OCI-LY3 (cell line): ENCODE measurements around the gene ADA.

Experiments used
- EZH2phosphoT487 ChIP-seq: fragments of 200-600 bp; shearing (Covaris generic); IDR thresholded peaks from 2 replicates; pipeline ENCODE4 v1.6.1; 2018; ENCODE audit warnings: antibody characterized with exemption, mixed run types, low read depth
- TF ChIP-seq, protein P1 (sequence below): fragments of 200-600, 300-600 bp; sonication (generic); IDR thresholded peaks from 2 replicates; pipeline ENCODE4 v1.5.1; 2014; ENCODE audit warnings: antibody characterized with exemption, low read length, low read depth

DNA sequence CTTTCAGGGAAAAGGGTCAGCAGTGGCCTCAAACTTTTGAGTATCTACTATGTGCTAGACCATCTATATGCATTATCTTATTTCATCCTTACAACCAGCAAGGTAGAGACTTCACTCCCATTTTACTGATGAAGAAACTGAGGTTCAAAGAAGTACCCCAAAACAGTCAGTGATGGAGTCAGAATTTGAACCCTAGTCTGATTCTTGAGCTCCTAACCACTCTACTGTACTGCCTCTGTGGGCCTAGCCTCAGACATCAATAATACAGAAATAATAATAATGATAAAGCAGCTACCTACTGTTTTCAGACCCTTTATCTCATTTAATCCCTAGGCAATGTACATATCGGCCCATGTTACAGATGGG lies 8.4 kb downstream of the ADA start:
- TF ChIP-seq, protein P1, sequence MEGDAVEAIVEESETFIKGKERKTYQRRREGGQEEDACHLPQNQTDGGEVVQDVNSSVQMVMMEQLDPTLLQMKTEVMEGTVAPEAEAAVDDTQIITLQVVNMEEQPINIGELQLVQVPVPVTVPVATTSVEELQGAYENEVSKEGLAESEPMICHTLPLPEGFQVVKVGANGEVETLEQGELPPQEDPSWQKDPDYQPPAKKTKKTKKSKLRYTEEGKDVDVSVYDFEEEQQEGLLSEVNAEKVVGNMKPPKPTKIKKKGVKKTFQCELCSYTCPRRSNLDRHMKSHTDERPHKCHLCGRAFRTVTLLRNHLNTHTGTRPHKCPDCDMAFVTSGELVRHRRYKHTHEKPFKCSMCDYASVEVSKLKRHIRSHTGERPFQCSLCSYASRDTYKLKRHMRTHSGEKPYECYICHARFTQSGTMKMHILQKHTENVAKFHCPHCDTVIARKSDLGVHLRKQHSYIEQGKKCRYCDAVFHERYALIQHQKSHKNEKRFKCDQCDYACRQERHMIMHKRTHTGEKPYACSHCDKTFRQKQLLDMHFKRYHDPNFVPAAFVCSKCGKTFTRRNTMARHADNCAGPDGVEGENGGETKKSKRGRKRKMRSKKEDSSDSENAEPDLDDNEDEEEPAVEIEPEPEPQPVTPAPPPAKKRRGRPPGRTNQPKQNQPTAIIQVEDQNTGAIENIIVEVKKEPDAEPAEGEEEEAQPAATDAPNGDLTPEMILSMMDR: no peak
- no peak for TF ChIP-seq EZH2phosphoT487
